Measurements from ENCODE around the gene ANKRD20A1. TPM values are rescaled to one million over a fixed set of nuclear protein-coding genes. Genes with fewer than 3 reads are reported as not detected.
"Not testable (repeated sequence)": the region's sequence is repeated elsewhere in the genome, so short reads cannot be mapped to it uniquely, and the experiment has no call there.

ANKRD20A1 gene
- total RNA-seq, result not detected

DNA sequence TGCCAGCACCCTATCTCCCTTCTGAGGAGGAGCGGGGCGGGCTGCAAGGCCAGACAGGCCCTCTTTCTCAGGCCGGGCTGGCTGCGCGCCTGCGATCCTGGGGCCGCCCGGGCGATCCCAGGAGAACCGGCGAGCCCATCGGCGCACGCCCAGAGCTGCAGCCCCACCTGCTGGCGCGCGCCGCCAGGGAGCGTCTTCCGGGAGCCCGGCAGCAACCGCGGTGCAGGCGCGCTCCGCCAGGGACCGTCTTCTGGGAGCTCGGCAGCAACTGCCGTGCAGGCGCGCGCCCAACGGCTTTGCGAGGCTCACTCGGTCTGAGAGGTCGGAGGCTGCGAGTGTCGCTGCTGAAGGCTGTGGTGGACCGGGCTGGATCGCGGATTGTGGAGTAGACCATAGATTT is at the start of gene ANKRD20A1:
Gene ANKRD20A1 (plus strand): TSS at position 61 of the 400 bp plus-strand sequence. CDS start 496 bp downstream, outside the sequence.
- ATAC-seq (ENCODE audit: low read depth); H3K4me1 Mint-ChIP-seq; H3K9me3 Mint-ChIP-seq; H3K36me3 Mint-ChIP-seq; H3K27me3 Mint-ChIP-seq; H3K4me3 Mint-ChIP-seq; H3K27ac Mint-ChIP-seq; DNase-seq; POLR2A ChIA-PET: not testable (repeated sequence)

GRCh38 chr9:67832088-67832487 is 26.6 kb upstream of the ANKRD20A1 start:
- peak; percentile 49 for DNase-seq
- H3K36me3 Mint-ChIP-seq; H3K27ac Mint-ChIP-seq; H3K4me3 Mint-ChIP-seq; ATAC-seq (ENCODE audit: low read depth); H3K4me1 Mint-ChIP-seq; H3K9me3 Mint-ChIP-seq; POLR2A ChIA-PET; H3K27me3 Mint-ChIP-seq: not testable (repeated sequence)
